GM13976 (cell line): Measurements from ENCODE around the gene DPYSL5.

Source experiments
- DNase-seq: peaks from one replicate; pipeline ENCODE4 v3.0.0; 2012; ENCODE audit warnings: low spot score
- CTCF ChIP-seq: IDR thresholded peaks from 2 replicates; pipeline ENCODE4 v1.5.1; 2012; ENCODE audit warnings: borderline replicate concordance, mild to moderate bottlenecking; ENCODE audit not compliant: insufficient read depth; ENCODE audit errors: extremely low read depth, missing control alignments, control extremely low read depth
- in situ Hi-C: fragments of 300-500 bp; cut with MboI; formaldehyde crosslinking; loops from one replicate; pipeline ENCODE4 v1.12.0; 2022; ENCODE audit warnings: low sequenced_read_pairs, mixed read lengths, inconsistent platforms; ENCODE audit not compliant: unreplicated experiment

The DPYSL5 gene

GRCh38 chr2:26843041-26843440 lies 4.9 kb upstream of the DPYSL5 start:
- TF ChIP-seq CTCF: no peak
- in situ Hi-C loops: loop anchor here (25.0 kb wide), 1 partner anchor 94 kb away; no protein-coding TSS in a partner anchor

GRCh38 chr2:26845021-26845420 lies 2.9 kb upstream of the DPYSL5 start:
- in situ Hi-C loops: loop anchor here (25.0 kb wide), 1 partner anchor 92 kb away; no protein-coding TSS in a partner anchor
- DNase-seq: no peak
- TF ChIP-seq CTCF: no peak

More at GRCh38 chr2:26843041-26843440, 4.9 kb upstream of the DPYSL5 start:
- DNase-seq: no peak

GRCh38 chr2:26846334-26847306 lies 1.3 kb upstream of the DPYSL5 start:
- DNase-seq: peak; percentile 85
- in situ Hi-C loops: loop anchor here (25.0 kb wide), 1 partner anchor 91 kb away; no protein-coding TSS in a partner anchor
- peak; percentile 74 for TF ChIP-seq CTCF

- no peak for DNase-seq
- in situ Hi-C loops: loop anchor here (25.0 kb wide), 1 partner anchor 90 kb away; no protein-coding TSS in a partner anchor
- TF ChIP-seq CTCF: no peak
Measured at GRCh38 chr2:26847307-26847654, 651 bp upstream of the DPYSL5 start.

GRCh38 chr2:26848336-26849055 lies 564 bp downstream of the DPYSL5 start:
- TF ChIP-seq CTCF: no peak
- in situ Hi-C loops: loop anchor here (25.0 kb wide), 1 partner anchor 89 kb away; no protein-coding TSS in a partner anchor
- peak; percentile 59 for DNase-seq

- DNase-seq: peak; percentile 38
- no peak for TF ChIP-seq CTCF
- in situ Hi-C loops: loop anchor here (25.0 kb wide), 1 partner anchor 88 kb away; no protein-coding TSS in a partner anchor
Measured at GRCh38 chr2:26849056-26849999, 1.4 kb downstream of the DPYSL5 start.
